Breast epithelium (tissue), 4 donors: ENCODE results near the gene ADAM12. TPM values are rescaled to one million over a fixed set of nuclear protein-coding genes. Genes with fewer than 3 reads are reported as not detected.

Experiments used
- DNase-seq, 2 donors: peaks; one replicate each; pipeline ENCODE4 v3.0.0-alpha.2; 2019; ENCODE audit warnings: low spot score in 2 of 2
- H3K27ac ChIP-seq, 2 donors: fragments of 200-600 bp; sonication (generic) in 1 of 2; one replicate each; pipeline ENCODE4 v1.5.1; 2016 to 2019; ENCODE audit warnings: mild to moderate bottlenecking in 1 of 2
- H3K27me3 ChIP-seq, 2 donors: fragments of 200-600 bp; sonication (generic) in 1 of 2; one replicate each; pipeline versions ENCODE4 v1.5.1 to v1.6.0; 2017 to 2019; ENCODE audit warnings: control low read depth in 1 of 2, mild to moderate bottlenecking in 1 of 2
- H3K36me3 ChIP-seq: fragments of 200-600 bp; one replicate; pipeline ENCODE4 v1.5.1; 2019
- H3K4me1 ChIP-seq, 2 donors: fragments of 200-600 bp; sonication (generic); one replicate each; pipeline ENCODE4 v1.5.1; 2016 to 2019; ENCODE audit warnings: control low read depth in 1 of 2
- H3K4me3 ChIP-seq, 3 donors: fragments of 200-600 bp; sonication (generic); 1 replicate in 2 of 3; 2 replicates in 1 of 3; pipeline ENCODE4 v1.5.1; 2016 to 2019; ENCODE audit warnings: mild to moderate bottlenecking in 3 of 3, moderate library complexity in 2 of 3
- H3K9me3 ChIP-seq, 2 donors: fragments of 200-600 bp; sonication (generic) in 1 of 2; one replicate each; pipeline ENCODE4 v1.5.1; 2016 to 2019; ENCODE audit warnings: control low read depth in 1 of 2
- POLR2A ChIP-seq: fragments of 450-650 bp; IDR thresholded peaks from one replicate; pipeline ENCODE4 v1.6.1; 2016; ENCODE audit warnings: antibody characterized with exemption, mild to moderate bottlenecking, moderate library complexity
- POLR2AphosphoS5 ChIP-seq, 3 donors: sonication (generic); formaldehyde crosslinking; IDR thresholded peaks; one replicate each; pipeline ENCODE4 v1.6.1; 2017; ENCODE audit warnings: antibody characterized with exemption in 3 of 3
- intact Hi-C: fragments of 100-400 bp; cut with DNase I; formaldehyde crosslinking; loops from one replicate; pipeline ENCODE4 v1.15.1; 2023; ENCODE audit warnings: low total_unique reads
- total RNA-seq, 3 donors: library from RNA; depleted of rRNA; stranded (reverse); fragments of >200 nt; gene quantifications; one replicate each; pipeline ENCODE4 v1.1.0, GENCODE V29; 2016
- TF ChIP-seq, protein P1 (sequence below), 3 donors: fragments of 450-650 bp; IDR thresholded peaks; one replicate each; pipeline ENCODE4 v1.5.1; 2016 to 2017; ENCODE audit warnings: antibody characterized with exemption in 3 of 3, mild to moderate bottlenecking in 3 of 3, moderate library complexity in 3 of 3

Gene ADAM12
- total RNA-seq, 3 donors from 2014 or later = 8.6 to 16.4 (median 13.9) TPM

DNA sequence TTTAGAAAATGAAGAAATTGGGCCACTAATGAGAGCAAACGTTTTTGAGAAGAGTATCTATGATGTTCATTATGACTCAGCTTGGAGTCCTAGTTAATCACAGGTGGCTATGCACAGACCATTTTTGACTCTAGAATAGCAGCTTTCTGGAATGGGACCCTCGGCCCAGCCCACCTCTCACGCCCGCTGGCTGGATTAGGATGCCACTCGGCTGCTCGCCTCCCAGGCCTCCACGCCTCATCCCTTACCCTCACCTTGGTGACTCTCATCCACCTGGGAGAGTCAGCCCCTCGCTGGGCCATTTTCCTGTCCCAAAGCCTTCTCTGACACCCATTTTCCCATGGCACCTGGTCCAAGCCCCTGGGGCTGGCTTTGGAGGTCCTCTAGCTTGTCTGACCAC lies 173.6 kb downstream of the ADAM12 start:
- TF ChIP-seq, protein P1, sequence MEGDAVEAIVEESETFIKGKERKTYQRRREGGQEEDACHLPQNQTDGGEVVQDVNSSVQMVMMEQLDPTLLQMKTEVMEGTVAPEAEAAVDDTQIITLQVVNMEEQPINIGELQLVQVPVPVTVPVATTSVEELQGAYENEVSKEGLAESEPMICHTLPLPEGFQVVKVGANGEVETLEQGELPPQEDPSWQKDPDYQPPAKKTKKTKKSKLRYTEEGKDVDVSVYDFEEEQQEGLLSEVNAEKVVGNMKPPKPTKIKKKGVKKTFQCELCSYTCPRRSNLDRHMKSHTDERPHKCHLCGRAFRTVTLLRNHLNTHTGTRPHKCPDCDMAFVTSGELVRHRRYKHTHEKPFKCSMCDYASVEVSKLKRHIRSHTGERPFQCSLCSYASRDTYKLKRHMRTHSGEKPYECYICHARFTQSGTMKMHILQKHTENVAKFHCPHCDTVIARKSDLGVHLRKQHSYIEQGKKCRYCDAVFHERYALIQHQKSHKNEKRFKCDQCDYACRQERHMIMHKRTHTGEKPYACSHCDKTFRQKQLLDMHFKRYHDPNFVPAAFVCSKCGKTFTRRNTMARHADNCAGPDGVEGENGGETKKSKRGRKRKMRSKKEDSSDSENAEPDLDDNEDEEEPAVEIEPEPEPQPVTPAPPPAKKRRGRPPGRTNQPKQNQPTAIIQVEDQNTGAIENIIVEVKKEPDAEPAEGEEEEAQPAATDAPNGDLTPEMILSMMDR (IDR thresholded peaks at IDR 0.05) = no peak
- TF ChIP-seq POLR2AphosphoS5 (IDR thresholded peaks at IDR 0.05) = no peak
- no peak for TF ChIP-seq POLR2A
- H3K36me3 ChIP-seq = no peaks in the 10 kb centered on the region

DNA sequence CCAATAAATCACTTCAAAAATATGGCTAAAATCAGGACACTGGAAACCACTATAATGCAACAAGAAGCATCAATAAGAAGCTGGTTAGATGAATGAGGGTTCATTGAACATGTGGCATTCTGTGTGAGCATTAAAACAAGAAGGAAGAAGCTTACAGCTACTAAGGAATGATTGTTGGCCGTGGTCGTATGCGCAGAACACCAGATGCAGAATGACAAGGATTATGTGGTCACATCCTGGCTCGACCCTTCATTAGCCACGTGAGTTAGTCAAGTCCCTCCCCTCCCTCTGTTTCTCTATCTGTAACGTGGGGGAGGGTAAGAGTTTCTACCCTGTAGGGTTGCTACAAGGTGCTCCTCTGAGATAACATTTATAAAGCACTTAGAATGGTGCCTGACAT lies 174.3 kb downstream of the ADAM12 start:
- H3K4me3 ChIP-seq = no peak overlapping the region
- H3K27ac ChIP-seq = no peak overlapping the region
- H3K9me3 ChIP-seq = no peaks in the 10 kb centered on the region
- no peaks in the 10 kb centered on the region for H3K4me1 ChIP-seq
- H3K36me3 ChIP-seq = no peaks in the 10 kb centered on the region
- TF ChIP-seq, protein P1 (IDR thresholded peaks at IDR 0.05) = no peak
- DNase-seq = no peak
- no peaks in the 10 kb centered on the region for H3K27me3 ChIP-seq
- intact Hi-C loops = loop anchor here (10.0 kb wide), 1 partner anchor 69 kb away; no protein-coding TSS in a partner anchor

More for the DNA sequence above, 173.6 kb downstream of the ADAM12 start:
- Histone ChIP-seq H3K27me3 (no peaks in the 10 kb centered on the region), H3K27ac (peak overlapping the region; percentile 34 to 81), H3K4me3 (no peak overlapping the region), H3K4me1 (no peaks in the 10 kb centered on the region), H3K9me3 (no peaks in the 10 kb centered on the region)
- intact Hi-C loops = loop anchor here (5.0 to 10.0 kb wide), 2 partner anchors 70 to 158 kb away; no protein-coding TSS in a partner anchor
- DNase-seq = peak in 1 of 2 donors; percentile 10

DNA sequence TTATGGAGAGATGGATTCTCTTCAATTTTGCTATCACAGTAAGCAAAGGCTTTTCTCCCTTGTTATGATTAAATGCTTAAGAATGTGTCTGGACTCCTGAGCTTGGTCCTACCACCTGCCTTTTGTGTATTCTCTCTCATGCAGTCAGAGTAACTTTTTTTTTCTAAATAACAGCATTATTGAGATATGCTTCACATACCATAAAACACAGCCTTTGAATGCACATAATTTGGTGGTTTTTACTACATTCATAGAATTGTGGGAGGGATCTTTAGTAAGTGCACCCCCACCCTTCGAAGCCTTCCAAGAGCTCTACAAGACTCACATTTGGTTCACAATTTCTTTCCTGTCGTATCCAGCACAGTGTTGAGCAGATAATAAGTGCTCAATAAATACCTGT lies 175.5 kb downstream of the ADAM12 start:
- no peaks in the 10 kb centered on the region for H3K27me3 ChIP-seq
- intact Hi-C loops = loop anchor here (10.0 kb wide), 1 partner anchor 68 kb away; no protein-coding TSS in a partner anchor
- no peak overlapping the region for H3K27ac ChIP-seq
- DNase-seq = no peak
- TF ChIP-seq, protein P1 (IDR thresholded peaks at IDR 0.05) = no peak
- TF ChIP-seq POLR2A (no peak), POLR2AphosphoS5 (IDR thresholded peaks at IDR 0.05) (no peak)
- H3K4me1 ChIP-seq = no peaks in the 10 kb centered on the region
- H3K4me3 ChIP-seq = no peak overlapping the region
- no peaks in the 10 kb centered on the region for H3K36me3 ChIP-seq
- no peaks in the 10 kb centered on the region for H3K9me3 ChIP-seq

DNA sequence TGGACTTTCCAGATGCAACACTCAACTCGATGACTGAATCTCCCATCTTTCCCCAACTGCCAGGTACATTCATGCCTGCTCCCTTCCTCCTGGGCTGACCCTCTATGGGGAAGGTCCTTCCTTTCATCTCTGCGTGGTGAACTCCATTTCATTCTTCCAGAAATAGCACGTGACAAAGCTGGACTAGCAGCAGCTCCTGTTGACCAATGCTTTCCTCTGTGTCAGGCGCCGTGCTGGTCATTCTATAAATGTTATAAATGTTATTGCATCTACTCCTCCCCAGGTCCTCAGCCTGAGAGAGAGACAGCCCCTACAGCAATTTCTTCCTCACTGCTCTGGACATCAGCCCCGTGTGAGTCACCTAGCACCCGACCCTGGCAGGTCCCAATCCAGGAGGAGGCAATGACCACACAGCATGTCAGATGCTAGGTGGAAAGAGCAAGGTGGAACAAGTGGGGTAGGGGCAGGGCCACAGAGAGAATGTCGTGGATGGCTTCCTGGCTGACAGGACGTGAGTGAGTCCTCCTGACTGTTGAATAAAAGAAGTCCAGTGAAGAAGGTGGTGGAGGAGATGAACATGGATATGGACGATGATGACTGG lies 178.1 kb downstream of the ADAM12 start:
- Histone ChIP-seq H3K36me3 (no peaks in the 10 kb centered on the region), H3K9me3 (no peaks in the 10 kb centered on the region), H3K27me3 (no peaks in the 10 kb centered on the region), H3K4me3 (no peak overlapping the region), H3K4me1 (no peaks in the 10 kb centered on the region), H3K27ac (peak overlapping the region; percentile 12 to 52)
- no peak for DNase-seq
- TF ChIP-seq POLR2AphosphoS5 (IDR thresholded peaks at IDR 0.05) = no peak
- intact Hi-C loops = loop anchor here (10.0 kb wide), 1 partner anchor 65 kb away; no protein-coding TSS in a partner anchor

DNA sequence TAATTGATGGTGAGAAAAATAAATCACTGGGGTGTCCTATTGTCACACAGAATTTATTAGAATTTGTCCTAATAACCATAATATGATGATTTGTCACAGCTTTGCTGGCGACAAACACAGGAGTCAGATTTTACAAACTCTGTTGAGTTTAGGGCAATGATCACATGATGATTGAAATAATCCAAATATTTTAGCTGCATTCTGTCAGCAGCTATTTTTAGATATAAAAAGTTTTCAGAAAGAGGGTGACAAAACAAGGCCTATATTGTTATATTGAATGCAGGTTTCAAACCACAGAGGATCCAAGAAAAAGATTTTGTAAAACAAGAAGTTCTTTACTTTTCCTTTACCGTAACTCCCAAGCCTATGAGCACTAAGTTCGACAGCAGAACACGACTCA lies 178.8 kb downstream of the ADAM12 start:
- DNase-seq = no peak
- no peaks in the 10 kb centered on the region for H3K27me3 ChIP-seq
- intact Hi-C loops = no loop called here
- H3K27ac ChIP-seq = peak overlapping the region in 1 of 2 donors; percentile 52
- no peaks in the 10 kb centered on the region for H3K36me3 ChIP-seq
- TF ChIP-seq POLR2A = no peak
- TF ChIP-seq POLR2AphosphoS5 (IDR thresholded peaks at IDR 0.05) = no peak
- TF ChIP-seq, protein P1 (IDR thresholded peaks at IDR 0.05) = no peak
- no peak overlapping the region for H3K4me3 ChIP-seq
- no peaks in the 10 kb centered on the region for H3K4me1 ChIP-seq
- no peaks in the 10 kb centered on the region for H3K9me3 ChIP-seq
